Left ventricle myocardium inferior (tissue), 1 donor: Measurements from ENCODE around the gene TAMALIN. TPM values are rescaled to one million over a fixed set of nuclear protein-coding genes. Genes with fewer than 3 reads are reported as not detected.

Experiments
- DNase-seq: peaks from one replicate; pipeline ENCODE4 v3.0.0-alpha.2; 2020
- H3K27ac ChIP-seq: fragments of 200-600 bp; replicated peaks from 2 replicates; pipeline ENCODE4 v1.8.0; 2021
- H3K27me3 ChIP-seq: fragments of 200-600 bp; 2 replicates; pipeline ENCODE4 v1.8.0; 2021; ENCODE audit warnings: low read depth
- H3K36me3 ChIP-seq: fragments of 200-600 bp; 2 replicates; pipeline ENCODE4 v1.8.0; 2021
- H3K4me1 ChIP-seq: fragments of 200-600 bp; 2 replicates; pipeline ENCODE4 v1.8.0; 2021
- H3K4me3 ChIP-seq: fragments of 200-600 bp; 2 replicates; pipeline ENCODE4 v1.8.0; 2021; ENCODE audit warnings: mild to moderate bottlenecking, moderate library complexity
- H3K9me3 ChIP-seq: fragments of 200-600 bp; replicated peaks from 2 replicates; pipeline ENCODE4 v1.8.0; 2021
- CTCF ChIP-seq: fragments of 200-600 bp; IDR thresholded peaks from 2 replicates; pipeline ENCODE4 v1.8.0; 2021; ENCODE audit warnings: antibody characterized with exemption, mild to moderate bottlenecking, borderline replicate concordance
- intact Hi-C: fragments of 100-400 bp; cut with micrococcal nuclease; formaldehyde crosslinking; loops from one replicate; pipeline ENCODE4 v1.11.0; 2022
- total RNA-seq: library from RNA; stranded (reverse); fragmentation: NEBNext Ultra II Directional; extraction: Animal tissue kit (Norgen Biotek cat#: 25700); gene quantifications from one replicate; pipeline ENCODE4 v1.2.1, GENCODE V29; 2021
- donor health status: DM: no; HTN: yes; CAD: no; lungs with severe emphysema.

Gene TAMALIN
- total RNA-seq, 1 donor from 2014 or later, result 20.0 TPM

- DNase-seq, result no peak
- Histone ChIP-seq H3K4me1 (peaks cover 42% of the 10 kb centered on the region), H3K4me3 (no peak overlapping the region), H3K27me3 (peaks cover 31% of the 10 kb centered on the region), H3K9me3 (no peaks in the 10 kb centered on the region), H3K36me3 (peaks cover 4% of the 10 kb centered on the region), H3K27ac (no peak overlapping the region)
- TF ChIP-seq CTCF, result peak; percentile 83
- intact Hi-C loops, result no loop called here
These were observed 2.6 kb upstream of the TAMALIN start for GRCh38 chr12:52004042-52004648.

DNA sequence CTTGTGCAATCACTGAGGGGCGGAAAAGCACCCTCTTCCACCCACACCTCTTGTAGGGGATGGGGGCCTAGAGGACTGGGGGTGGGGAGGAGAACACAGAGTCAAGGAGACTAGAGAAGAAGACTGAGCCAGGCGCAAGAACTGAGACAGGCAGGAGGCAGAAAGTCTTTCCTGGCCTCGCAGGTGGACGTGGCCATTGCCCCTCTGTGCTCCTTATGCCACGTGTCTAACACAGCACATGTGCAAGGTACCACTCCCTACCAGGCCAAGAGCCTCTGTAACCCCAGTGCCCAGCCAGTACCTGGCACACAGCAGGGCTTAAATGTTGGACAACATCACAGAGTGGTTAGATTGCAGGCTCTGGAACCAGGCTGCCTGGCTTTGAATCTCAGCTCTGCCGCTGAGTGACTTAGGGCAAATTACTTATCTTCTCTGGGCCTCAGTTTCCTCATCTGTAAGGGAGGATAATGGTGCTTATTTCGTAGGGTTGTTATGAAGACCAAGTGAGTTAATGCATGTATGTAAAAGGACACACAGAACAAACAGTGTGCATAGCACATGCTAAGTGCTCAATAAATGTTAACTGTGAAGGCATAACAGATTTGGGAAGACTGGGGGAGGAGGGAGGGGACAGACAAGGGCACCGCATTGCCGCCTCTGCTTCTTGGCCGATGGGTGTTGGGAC, 1.4 kb upstream of the TAMALIN start:
- intact Hi-C loops, result no loop called here
- no peak for TF ChIP-seq CTCF
- DNase-seq, result no peak
- Histone ChIP-seq H3K36me3 (peaks cover 4% of the 10 kb centered on the region), H3K27ac (no peak overlapping the region), H3K27me3 (peaks cover 31% of the 10 kb centered on the region), H3K4me3 (no peak overlapping the region), H3K9me3 (no peaks in the 10 kb centered on the region), H3K4me1 (peaks cover 55% of the 10 kb centered on the region)

GRCh38 chr12:52005903-52006703, 643 bp upstream of the TAMALIN start:
- peaks cover 31% of the 10 kb centered on the region for H3K27me3 ChIP-seq
- TF ChIP-seq CTCF, result no peak
- H3K27ac ChIP-seq, result peak overlapping the region; percentile 97
- no peak for DNase-seq
- H3K9me3 ChIP-seq, result no peaks in the 10 kb centered on the region
- H3K36me3 ChIP-seq, result peaks cover 9% of the 10 kb centered on the region
- peak overlapping the region; percentile 86 for H3K4me3 ChIP-seq
- peaks cover 62% of the 10 kb centered on the region for H3K4me1 ChIP-seq
- intact Hi-C loops, result no loop called here

GRCh38 chr12:52007158-52007921, 594 bp downstream of the TAMALIN start:
- peak; percentile 60 for DNase-seq
- TF ChIP-seq CTCF, result no peak
- H3K36me3 ChIP-seq, result peaks cover 21% of the 10 kb centered on the region
- peak overlapping the region; percentile 86 for H3K4me3 ChIP-seq
- H3K27me3 ChIP-seq, result peaks cover 31% of the 10 kb centered on the region
- H3K4me1 ChIP-seq, result peaks cover 72% of the 10 kb centered on the region
- no peaks in the 10 kb centered on the region for H3K9me3 ChIP-seq
- peak overlapping the region; percentile 97 for H3K27ac ChIP-seq
- intact Hi-C loops, result no loop called here

- intact Hi-C loops, result no loop called here
- H3K27ac ChIP-seq, result peak overlapping the region; percentile 97
- DNase-seq, result no peak
- H3K27me3 ChIP-seq, result peaks cover 31% of the 10 kb centered on the region
- H3K36me3 ChIP-seq, result peaks cover 21% of the 10 kb centered on the region
- no peaks in the 10 kb centered on the region for H3K9me3 ChIP-seq
- no peak for TF ChIP-seq CTCF
- H3K4me1 ChIP-seq, result peaks cover 72% of the 10 kb centered on the region
- H3K4me3 ChIP-seq, result peak overlapping the region; percentile 86
These were observed 1.3 kb downstream of the TAMALIN start for GRCh38 chr12:52007982-52008510.
